C4-2B (cell line): ENCODE measurements around the gene CYP2J2.
"Not testable (repeated sequence)": the region's sequence is repeated elsewhere in the genome, so short reads cannot be mapped to it uniquely, and the experiment has no call there.

Experiments used
- ZFX ChIP-seq: fragments of 450-650 bp; IDR thresholded peaks from 2 replicates; pipeline ENCODE4 v1.6.1; 2017
- TF ChIP-seq, protein P1 (sequence below): fragments of 450-650 bp; conservative IDR thresholded peaks from 2 replicates; pipeline ENCODE4 v1.5.1; 2017; ENCODE audit warnings: mild to moderate bottlenecking

DNA sequence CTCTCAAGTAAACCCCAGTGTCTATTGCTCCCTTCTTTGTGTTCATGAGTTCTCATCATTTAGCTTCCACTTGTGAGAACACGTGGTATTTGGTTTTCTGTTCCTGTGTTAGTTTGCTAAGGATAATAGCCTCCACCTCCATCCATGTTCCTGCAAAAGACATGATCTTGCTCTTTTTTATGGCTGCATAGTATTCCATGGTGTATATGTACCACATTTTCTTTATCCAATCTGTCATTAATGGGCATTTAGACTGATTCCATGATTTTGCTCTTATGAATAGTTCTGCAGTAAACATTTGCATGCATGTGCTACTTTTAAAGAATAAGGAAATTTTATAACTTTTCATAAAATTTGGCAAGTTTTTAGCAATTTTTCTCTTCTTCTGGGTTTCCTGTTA is 71.3 kb downstream of the CYP2J2 start:
- TF ChIP-seq, protein P1, sequence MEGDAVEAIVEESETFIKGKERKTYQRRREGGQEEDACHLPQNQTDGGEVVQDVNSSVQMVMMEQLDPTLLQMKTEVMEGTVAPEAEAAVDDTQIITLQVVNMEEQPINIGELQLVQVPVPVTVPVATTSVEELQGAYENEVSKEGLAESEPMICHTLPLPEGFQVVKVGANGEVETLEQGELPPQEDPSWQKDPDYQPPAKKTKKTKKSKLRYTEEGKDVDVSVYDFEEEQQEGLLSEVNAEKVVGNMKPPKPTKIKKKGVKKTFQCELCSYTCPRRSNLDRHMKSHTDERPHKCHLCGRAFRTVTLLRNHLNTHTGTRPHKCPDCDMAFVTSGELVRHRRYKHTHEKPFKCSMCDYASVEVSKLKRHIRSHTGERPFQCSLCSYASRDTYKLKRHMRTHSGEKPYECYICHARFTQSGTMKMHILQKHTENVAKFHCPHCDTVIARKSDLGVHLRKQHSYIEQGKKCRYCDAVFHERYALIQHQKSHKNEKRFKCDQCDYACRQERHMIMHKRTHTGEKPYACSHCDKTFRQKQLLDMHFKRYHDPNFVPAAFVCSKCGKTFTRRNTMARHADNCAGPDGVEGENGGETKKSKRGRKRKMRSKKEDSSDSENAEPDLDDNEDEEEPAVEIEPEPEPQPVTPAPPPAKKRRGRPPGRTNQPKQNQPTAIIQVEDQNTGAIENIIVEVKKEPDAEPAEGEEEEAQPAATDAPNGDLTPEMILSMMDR = not testable (repeated sequence)
- not testable (repeated sequence) for TF ChIP-seq ZFX
